ENCODE results near the gene RNF26.
A peak's percentile ranks its signal among the peaks of the same experiment; 100 is the strongest.

The RNF26 gene

DNA sequence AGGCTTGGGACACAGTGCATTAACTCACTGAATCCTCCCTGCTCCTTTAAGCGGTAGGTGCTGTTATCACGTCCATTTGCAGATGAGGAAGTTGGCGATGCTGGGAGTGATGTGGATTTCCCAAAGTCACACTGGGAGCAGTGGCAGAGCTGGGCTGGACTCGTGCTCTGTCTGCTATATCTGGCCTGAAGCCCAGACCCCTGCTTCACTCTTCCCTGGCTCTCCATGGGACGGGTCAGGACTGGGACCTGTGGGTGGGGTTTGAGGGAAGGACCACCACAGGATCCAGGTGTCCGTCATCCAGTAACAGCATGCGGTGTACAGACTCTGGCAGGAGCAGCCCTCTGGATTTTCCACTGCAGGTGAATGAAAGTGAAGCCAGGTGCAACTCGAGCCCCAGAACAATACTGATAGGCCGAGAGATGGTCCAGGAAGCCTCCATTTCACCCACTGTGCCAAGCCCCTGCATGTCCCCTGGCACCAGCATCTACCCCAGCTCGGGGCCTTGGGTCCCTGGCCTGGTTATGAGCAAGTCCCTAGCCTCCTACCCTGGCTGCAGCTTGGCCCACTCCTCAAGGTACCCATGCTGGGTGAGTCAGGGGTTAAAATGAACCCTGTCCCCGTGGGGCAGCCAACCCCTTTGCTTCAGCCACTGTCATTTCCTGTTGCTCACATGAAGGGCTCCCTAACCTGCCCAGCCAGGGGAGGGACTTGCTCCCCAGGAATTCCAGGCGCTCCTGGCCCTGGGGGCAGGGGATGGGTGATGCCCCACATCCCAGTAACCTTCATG is 43.0 kb downstream of the RNF26 start:
- TF ChIP-seq, protein P1, sequence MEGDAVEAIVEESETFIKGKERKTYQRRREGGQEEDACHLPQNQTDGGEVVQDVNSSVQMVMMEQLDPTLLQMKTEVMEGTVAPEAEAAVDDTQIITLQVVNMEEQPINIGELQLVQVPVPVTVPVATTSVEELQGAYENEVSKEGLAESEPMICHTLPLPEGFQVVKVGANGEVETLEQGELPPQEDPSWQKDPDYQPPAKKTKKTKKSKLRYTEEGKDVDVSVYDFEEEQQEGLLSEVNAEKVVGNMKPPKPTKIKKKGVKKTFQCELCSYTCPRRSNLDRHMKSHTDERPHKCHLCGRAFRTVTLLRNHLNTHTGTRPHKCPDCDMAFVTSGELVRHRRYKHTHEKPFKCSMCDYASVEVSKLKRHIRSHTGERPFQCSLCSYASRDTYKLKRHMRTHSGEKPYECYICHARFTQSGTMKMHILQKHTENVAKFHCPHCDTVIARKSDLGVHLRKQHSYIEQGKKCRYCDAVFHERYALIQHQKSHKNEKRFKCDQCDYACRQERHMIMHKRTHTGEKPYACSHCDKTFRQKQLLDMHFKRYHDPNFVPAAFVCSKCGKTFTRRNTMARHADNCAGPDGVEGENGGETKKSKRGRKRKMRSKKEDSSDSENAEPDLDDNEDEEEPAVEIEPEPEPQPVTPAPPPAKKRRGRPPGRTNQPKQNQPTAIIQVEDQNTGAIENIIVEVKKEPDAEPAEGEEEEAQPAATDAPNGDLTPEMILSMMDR (IDR thresholded peaks at IDR 0.05; ENCODE audit: borderline replicate concordance, insufficient read depth, low read depth, low read length) = no peak

DNA sequence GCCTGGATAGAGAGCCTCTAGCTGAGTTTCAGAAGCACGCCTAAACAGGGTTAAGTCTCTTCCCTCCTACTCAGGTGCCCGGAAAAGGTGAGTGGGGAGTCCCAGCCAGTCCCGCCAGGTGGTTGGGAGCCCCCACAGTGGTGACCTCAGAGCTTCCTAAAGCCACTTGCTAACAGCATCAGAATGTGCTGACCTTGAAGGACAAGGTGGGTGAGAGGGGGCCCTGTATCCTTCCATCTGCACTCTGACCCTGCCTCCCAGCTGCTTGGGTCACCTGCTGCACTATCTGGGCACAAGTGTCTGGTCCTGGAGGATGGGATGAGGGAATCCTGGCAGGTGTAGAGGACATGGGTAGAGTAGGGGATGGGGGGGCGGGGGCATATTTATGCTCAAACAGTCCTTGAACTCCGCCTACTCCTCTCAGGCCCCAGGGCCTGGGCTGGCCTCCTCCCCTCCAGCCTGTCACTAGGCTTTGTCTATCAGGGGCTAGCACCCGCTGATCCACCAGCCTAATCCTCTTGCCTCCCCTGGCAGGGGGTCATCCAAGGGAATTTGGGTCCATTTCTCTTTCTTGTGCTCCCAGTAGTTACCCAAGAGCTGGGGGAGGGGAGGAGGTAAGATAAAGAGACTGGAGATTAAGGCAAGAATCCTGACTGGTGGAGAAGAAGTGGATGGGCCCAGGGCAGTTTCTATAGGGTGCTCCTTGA is 43.8 kb downstream of the RNF26 start:
- no peak overlapping the region for H3K4me3 ChIP-seq (ENCODE audit: low read depth, low read length)
- TF ChIP-seq, protein P1 (IDR thresholded peaks at IDR 0.05; ENCODE audit: borderline replicate concordance, insufficient read depth, low read depth, low read length) = no peak

More for the DNA sequence above, 43.0 kb downstream of the RNF26 start:
- no peak overlapping the region for H3K4me3 ChIP-seq (ENCODE audit: low read depth, low read length)

DNA sequence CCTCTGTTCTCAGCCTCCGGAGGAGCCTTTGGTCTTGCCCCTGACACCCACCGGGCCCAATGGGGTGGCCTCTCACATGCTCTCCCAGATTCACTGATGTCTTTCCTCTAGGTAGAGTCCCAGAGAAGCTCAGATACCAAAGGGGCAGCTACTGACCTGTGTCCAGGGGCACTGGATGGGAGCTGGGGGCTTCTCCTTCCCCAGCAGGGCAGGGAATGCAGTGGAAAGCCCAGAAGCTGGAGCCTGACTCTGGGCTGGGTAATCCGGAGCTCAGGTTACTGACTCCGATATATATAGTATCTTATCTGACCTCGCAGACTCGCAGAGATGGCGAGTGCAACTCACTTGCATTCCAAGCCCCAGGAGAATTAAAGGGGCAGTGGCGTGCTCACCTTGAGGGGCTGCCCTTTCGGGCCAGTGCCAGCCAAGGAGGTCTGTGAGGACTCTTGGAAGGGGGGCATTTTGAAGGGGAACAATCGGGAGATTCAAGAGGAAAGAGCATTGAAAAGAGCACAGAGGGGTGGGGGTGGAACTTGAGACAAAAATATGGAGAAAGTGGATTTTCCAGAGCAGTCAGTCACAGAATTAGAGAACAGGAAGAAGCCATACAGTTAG is 44.6 kb downstream of the RNF26 start:
- TF ChIP-seq, protein P1 (IDR thresholded peaks at IDR 0.05; ENCODE audit: borderline replicate concordance, insufficient read depth, low read depth, low read length) = no peak
- H3K4me3 ChIP-seq (ENCODE audit: low read depth, low read length) = no peak overlapping the region

DNA sequence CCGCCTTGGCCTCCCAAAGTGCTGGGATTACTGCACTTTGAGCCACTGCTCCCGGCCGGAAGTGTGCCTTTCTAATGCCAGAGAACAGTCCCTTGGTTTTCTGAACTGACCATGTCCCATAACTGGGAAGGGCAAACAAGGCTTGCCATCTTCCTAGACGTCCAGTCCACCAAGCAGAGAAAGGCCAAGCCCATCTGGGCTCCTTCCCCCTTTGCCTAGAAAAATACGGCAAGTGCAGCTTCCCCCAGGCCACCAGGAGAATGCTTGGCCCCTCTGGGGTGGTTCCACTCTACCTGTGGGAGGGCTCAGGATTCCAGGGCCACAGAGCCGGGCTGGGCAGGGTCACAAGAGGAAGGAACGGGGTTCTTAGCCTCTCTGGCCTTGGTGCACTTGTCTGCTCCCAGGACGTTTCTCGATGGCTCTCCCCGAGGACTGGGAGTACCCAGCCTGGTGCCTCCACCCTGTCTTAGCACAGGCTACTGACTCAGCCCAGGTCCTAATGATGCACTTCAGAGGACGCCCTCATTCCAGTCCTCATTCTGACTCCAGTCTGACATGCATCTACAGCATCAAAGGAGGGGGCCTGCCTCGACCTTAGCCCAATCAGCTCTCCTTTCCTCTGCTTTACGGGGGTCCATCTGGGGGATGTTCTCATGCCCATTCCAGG is 46.0 kb downstream of the RNF26 start:
- no peak overlapping the region for H3K4me3 ChIP-seq (ENCODE audit: low read depth, low read length)
- TF ChIP-seq, protein P1 (IDR thresholded peaks at IDR 0.05; ENCODE audit: borderline replicate concordance, insufficient read depth, low read depth, low read length) = no peak

DNA sequence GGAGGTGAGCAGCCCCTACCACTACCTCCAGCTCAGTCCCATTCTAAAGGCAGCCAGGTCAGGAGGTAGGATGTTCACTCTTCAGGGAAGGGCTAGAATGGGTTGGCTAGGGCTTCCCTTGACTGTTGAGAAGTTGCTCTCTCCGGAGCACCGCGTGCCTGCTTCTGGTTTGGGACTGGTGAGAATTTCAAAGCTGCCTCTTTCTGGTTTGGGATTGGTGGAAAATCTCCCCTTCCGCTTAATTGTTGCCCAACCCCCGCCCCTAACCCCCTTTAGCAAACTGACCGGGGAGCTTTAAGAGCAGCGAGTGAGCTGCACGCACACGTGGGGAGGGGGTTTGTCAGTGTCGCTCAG is 46.5 kb downstream of the RNF26 start:
- no peak overlapping the region for H3K4me3 ChIP-seq (ENCODE audit: low read depth, low read length)

DNA sequence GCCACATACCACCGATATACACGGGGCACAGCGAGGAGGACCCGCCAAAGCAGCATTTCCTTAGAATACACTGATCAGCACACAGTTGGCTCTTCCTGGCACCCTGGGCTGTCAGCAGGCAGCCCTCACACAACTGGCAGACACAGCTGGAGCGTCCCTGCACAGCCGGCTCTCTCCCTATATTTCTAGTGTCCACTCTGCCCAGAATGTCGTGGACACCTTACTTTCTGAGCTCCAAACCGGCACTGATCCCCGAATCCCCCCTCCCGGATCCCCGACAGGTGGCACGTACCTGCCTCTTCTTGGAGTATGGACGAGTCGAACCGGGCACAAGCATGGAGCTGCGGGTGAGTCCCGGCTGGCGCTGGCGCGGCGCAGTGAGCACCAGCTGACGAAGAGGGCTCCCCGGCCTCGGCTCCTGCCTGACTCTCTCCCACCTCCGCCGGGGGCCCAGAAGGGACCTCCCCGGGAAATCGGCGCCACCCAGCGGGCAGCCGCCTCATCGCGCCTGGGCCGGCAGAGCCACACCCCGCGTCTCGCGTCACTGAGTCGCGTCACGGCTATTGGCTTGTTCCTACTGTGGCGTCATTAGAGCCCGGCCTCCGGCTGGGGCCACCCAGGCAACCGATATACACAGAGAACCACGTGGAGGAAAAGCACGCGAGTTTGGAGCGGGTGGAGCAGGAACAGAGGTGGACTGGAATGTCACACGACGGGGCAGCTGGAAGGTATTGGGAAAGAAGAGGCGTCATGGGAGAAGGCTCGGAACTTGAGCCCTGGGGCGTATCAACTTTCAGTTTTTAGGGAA is 47.1 kb downstream of the RNF26 start, which contains the start of gene USP2:
Gene USP2 (minus strand): TSS at position 510 of the 808 bp plus-strand sequence. CDS start 8,210 bp downstream, outside the sequence.
- TF ChIP-seq, protein P1 (IDR thresholded peaks at IDR 0.05; ENCODE audit: borderline replicate concordance, insufficient read depth, low read depth, low read length) = peak; percentile 89
- H3K4me3 ChIP-seq (ENCODE audit: low read depth, low read length) = peak within 1 kb of the TSS; percentile 44

More for the DNA sequence above, 46.5 kb downstream of the RNF26 start:
- TF ChIP-seq, protein P1 (IDR thresholded peaks at IDR 0.05; ENCODE audit: borderline replicate concordance, insufficient read depth, low read depth, low read length) = no peak

Data from GM12875 (cell line).